H9 (cell line): ENCODE measurements around the gene IQCN. TPM values are rescaled to one million over a fixed set of nuclear protein-coding genes. Genes with fewer than 3 reads are reported as not detected.

Experiments
- DNase-seq: peaks from one replicate; pipeline ENCODE4 v3.0.0-alpha.2; 2017
- H2AFZ ChIP-seq: one replicate; pipeline ENCODE4 v1.6.1; 2013; ENCODE audit warnings: mild to moderate bottlenecking, low read length, control low read depth, moderate library complexity
- H2AK5ac ChIP-seq: 2 replicates; pipeline ENCODE4 v1.6.1; 2013; ENCODE audit warnings: low read length, control low read depth, mixed read lengths; ENCODE audit not compliant: insufficient read length
- H2BK120ac ChIP-seq: one replicate; pipeline ENCODE4 v1.6.1; 2013; ENCODE audit warnings: low read depth, mild to moderate bottlenecking, low read length, control low read depth, inconsistent platforms; ENCODE audit not compliant: poor library complexity, severe bottlenecking
- H2BK12ac ChIP-seq: 2 replicates; pipeline ENCODE4 v1.6.1; 2013; ENCODE audit warnings: low read length, control low read depth, mixed read lengths, low read depth; ENCODE audit not compliant: insufficient read length
- H2BK15ac ChIP-seq: 2 replicates; pipeline ENCODE4 v1.6.1; 2013; ENCODE audit warnings: low read depth, low read length, control low read depth
- H2BK20ac ChIP-seq: one replicate; pipeline ENCODE4 v1.6.1; 2013; ENCODE audit warnings: low read depth, mild to moderate bottlenecking, low read length, control low read depth, inconsistent platforms; ENCODE audit not compliant: poor library complexity, severe bottlenecking
- H2BK5ac ChIP-seq: 2 replicates; pipeline ENCODE4 v1.6.1; 2013; ENCODE audit warnings: low read length, control low read depth, mixed read lengths; ENCODE audit not compliant: insufficient read length
- H3K14ac ChIP-seq: 2 replicates; pipeline ENCODE4 v1.6.1; 2013; ENCODE audit warnings: low read length, control low read depth; ENCODE audit not compliant: insufficient read depth
- H3K18ac ChIP-seq: 2 replicates; pipeline ENCODE4 v1.6.1; 2013; ENCODE audit warnings: low read depth, mild to moderate bottlenecking, mixed read lengths, low read length, control low read depth; ENCODE audit not compliant: insufficient read length
- H3K23ac ChIP-seq: 2 replicates; pipeline ENCODE4 v1.6.1; 2013; ENCODE audit warnings: low read length, control low read depth, mixed read lengths, low read depth; ENCODE audit not compliant: insufficient read length
- H3K23me2 ChIP-seq: 2 replicates; pipeline ENCODE4 v1.6.1; 2013; ENCODE audit warnings: low read depth, mild to moderate bottlenecking, mixed read lengths, low read length, control low read depth; ENCODE audit not compliant: insufficient read length, poor library complexity, severe bottlenecking
- H3K27ac ChIP-seq: 2 replicates; pipeline ENCODE4 v1.5.1; 2013; ENCODE audit warnings: low read length, control low read depth, mixed read lengths, low read depth; ENCODE audit not compliant: insufficient read length
- H3K27me3 ChIP-seq: 2 replicates; pipeline ENCODE4 v1.6.1; 2013; ENCODE audit warnings: low read length, control low read depth, inconsistent platforms; ENCODE audit not compliant: insufficient read depth
- H3K4ac ChIP-seq: 2 replicates; pipeline ENCODE4 v1.6.1; 2013; ENCODE audit warnings: low read depth, mild to moderate bottlenecking, control low read depth, inconsistent platforms, low read length, moderate library complexity
- H3K4me1 ChIP-seq: 2 replicates; pipeline ENCODE4 v1.6.1; 2013; ENCODE audit warnings: low read length, control low read depth, inconsistent platforms; ENCODE audit not compliant: insufficient read depth
- H3K4me2 ChIP-seq: 2 replicates; pipeline ENCODE4 v1.6.1; 2013; ENCODE audit warnings: low read length, control low read depth, mixed read lengths; ENCODE audit not compliant: insufficient read length, insufficient read depth
- H3K56ac ChIP-seq: 2 replicates; pipeline ENCODE4 v1.6.1; 2013; ENCODE audit warnings: low read depth, mild to moderate bottlenecking, mixed read lengths, low read length, control low read depth; ENCODE audit not compliant: insufficient read length
- H3K79me1 ChIP-seq: 2 replicates; pipeline ENCODE4 v1.6.1; 2013; ENCODE audit warnings: low read depth, mild to moderate bottlenecking, moderate library complexity, low read length, control low read depth, inconsistent platforms; ENCODE audit not compliant: insufficient read depth, poor library complexity, severe bottlenecking
- H3K79me2 ChIP-seq: 2 replicates; pipeline ENCODE4 v1.6.1; 2013; ENCODE audit warnings: low read length, control low read depth, inconsistent platforms; ENCODE audit not compliant: insufficient read depth
- H3K9ac ChIP-seq: 2 replicates; pipeline ENCODE4 v1.6.1; 2013; ENCODE audit warnings: low read length, control low read depth, mixed read lengths; ENCODE audit not compliant: insufficient read length; ENCODE audit errors: extremely low read depth
- H3K9me3 ChIP-seq: one replicate; pipeline ENCODE4 v1.6.1; 2013; ENCODE audit warnings: low read depth, low read length, inconsistent platforms; ENCODE audit not compliant: control insufficient read depth
- H3T11ph ChIP-seq: one replicate; pipeline ENCODE4 v1.6.1; 2013; ENCODE audit warnings: mild to moderate bottlenecking, low read length, control low read depth, inconsistent platforms
- H4K20me1 ChIP-seq: one replicate; pipeline ENCODE4 v1.6.1; 2013; ENCODE audit not compliant: control insufficient read depth, insufficient read length, insufficient read depth
- H4K5ac ChIP-seq: 2 replicates; pipeline ENCODE4 v1.6.1; 2013; ENCODE audit warnings: low read depth, mild to moderate bottlenecking, mixed read lengths, low read length, control low read depth; ENCODE audit not compliant: insufficient read length
- H4K8ac ChIP-seq: replicated peaks from 2 replicates; pipeline ENCODE4 v1.6.1; 2013; ENCODE audit warnings: low read length, control low read depth, mixed read lengths, low read depth; ENCODE audit not compliant: insufficient read length
- H4K91ac ChIP-seq: 2 replicates; pipeline ENCODE4 v1.6.1; 2013; ENCODE audit warnings: low read depth, mild to moderate bottlenecking, moderate library complexity, mixed read lengths, low read length, control low read depth; ENCODE audit not compliant: insufficient read length
- H3K27ac Mint-ChIP-seq, 3 experiments: 2 replicates in 2 of 3; 3 replicates in 1 of 3; pipeline ENCODE4 v1.8.0; 2020 to 2021; ENCODE audit warnings: mixed read lengths in 3 of 3, mild to moderate bottlenecking in 1 of 3, moderate library complexity in 1 of 3
- H3K27me3 Mint-ChIP-seq: 2 replicates; pipeline ENCODE4 v1.8.0; 2021; ENCODE audit warnings: low read depth, mild to moderate bottlenecking, moderate library complexity, mixed read lengths
- H3K36me3 Mint-ChIP-seq, 3 experiments: 2 replicates in 2 of 3; 3 replicates in 1 of 3; pipeline ENCODE4 v1.8.0; 2020 to 2021; ENCODE audit warnings: low read depth in 3 of 3, mixed read lengths in 3 of 3; ENCODE audit not compliant: insufficient read depth in 1 of 3
- H3K4me1 Mint-ChIP-seq, 2 experiments: 2 replicates each; pipeline ENCODE4 v1.8.0; 2020; ENCODE audit warnings: mixed read lengths in 2 of 2
- H3K4me3 Mint-ChIP-seq, 2 experiments: 2 replicates in 1 of 2; 3 replicates in 1 of 2; pipeline ENCODE4 v1.8.0; 2020 to 2021; ENCODE audit warnings: mild to moderate bottlenecking in 2 of 2, mixed read lengths in 2 of 2, moderate library complexity in 1 of 2
- H3K9me3 Mint-ChIP-seq, 2 experiments: 2 replicates in 1 of 2; 3 replicates in 1 of 2; pipeline ENCODE4 v1.8.0; 2020; ENCODE audit warnings: mild to moderate bottlenecking in 2 of 2, mixed read lengths in 2 of 2, moderate library complexity in 1 of 2
- WGBS: extraction: QIAGEN DNeasy Blood & Tissue Kit; methylation state at CpG from one replicate; pipeline ENCODE4 v1.1.7; 2013; ENCODE audit warnings: missing lambda C conversion rate, low lambda C conversion rate, mixed read lengths; ENCODE audit not compliant: insufficient read length; ENCODE audit errors: extremely low coverage; 5-methylcytosine and 5-hydroxymethylcytosine counted together
- total RNA-seq: library from RNA; stranded (reverse); gene quantifications from 2 replicates; pipeline ENCODE4 v1.2.1, GENCODE V29; 2021
- TF ChIP-seq, protein P1 (sequence below): fragments of 200-600 bp; sonication (generic); conservative IDR thresholded peaks from 3 replicates; pipeline ENCODE4 v1.8.0; 2021; ENCODE audit warnings: antibody characterized with exemption, mild to moderate bottlenecking

The IQCN gene
- total RNA-seq, 1 experiment from 2014 or later = 0.39 TPM

DNA sequence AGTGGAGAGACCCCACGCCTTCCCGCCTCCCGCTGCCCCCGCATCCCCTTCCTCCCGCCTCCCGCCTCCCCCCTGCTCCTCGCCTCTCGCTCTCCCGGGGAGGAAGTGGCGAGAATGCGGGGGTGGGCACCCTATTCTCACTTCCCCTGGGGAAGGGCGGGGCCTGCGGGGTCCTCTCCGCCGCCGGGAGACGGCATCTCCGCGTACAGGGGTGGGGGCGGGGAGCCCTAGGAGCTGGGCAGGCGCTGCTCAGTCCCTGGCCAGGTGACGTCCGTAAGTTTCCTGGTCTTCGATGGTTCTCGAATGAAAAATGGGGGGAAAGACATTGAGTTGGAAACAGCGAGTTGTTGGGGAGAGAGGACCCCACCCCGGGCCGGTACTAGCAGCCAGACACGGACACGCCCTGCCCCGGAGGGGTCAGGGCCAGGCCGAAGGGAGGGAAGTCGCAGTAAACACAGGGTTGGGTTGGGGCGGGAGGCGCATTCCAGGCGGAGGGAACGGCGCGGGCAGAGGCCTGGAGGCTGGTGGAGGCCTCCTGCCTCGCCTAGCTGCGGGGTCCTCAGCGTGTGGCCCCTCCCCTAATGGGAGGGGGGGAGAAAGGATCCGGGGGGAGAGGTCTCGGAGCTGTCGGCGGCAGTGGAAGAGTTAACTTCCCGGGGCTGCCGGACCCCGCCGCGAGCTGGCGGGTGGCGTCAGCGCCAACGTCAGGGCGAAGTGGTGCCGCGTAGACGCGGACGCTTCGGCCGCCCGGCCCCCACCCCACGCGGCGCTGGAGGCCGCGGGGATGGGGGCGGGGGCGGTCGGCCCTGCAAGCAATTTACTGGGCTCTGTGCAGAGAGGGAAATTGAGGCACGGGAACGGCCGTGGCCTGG, 17.6 kb upstream of the IQCN start:
- peak overlapping the region; percentile 36 for H3K18ac ChIP-seq
- H4K91ac ChIP-seq = no peak overlapping the region
- no peak overlapping the region for H3K9ac ChIP-seq
- Mint-ChIP-seq H3K9me3 (no peaks in the 10 kb centered on the region; a peak in 2 of 5 replicates), H3K27me3 (peaks cover 5% of the 10 kb centered on the region), H3K27ac (peak overlapping the region; percentile 98 to 99 (median 99)), H3K4me1 (peaks cover 41 to 53% of the 10 kb centered on the region in 2 experiments), H3K4me3 (peak overlapping the region; percentile 81 to 90), H3K36me3 (no peaks in the 10 kb centered on the region; a peak in 2 of 7 replicates)
- no peak overlapping the region for H2BK15ac ChIP-seq
- H4K8ac ChIP-seq = no peak overlapping the region
- H3K23ac ChIP-seq = no peak overlapping the region
- no peaks in the 10 kb centered on the region; the same call in 1 of the 2 replicates for H3K79me2 ChIP-seq
- H2BK5ac ChIP-seq = peak overlapping the region; percentile 16
- no peak overlapping the region for H2BK120ac ChIP-seq
- WGBS = no CpG with 5 or more reads among the region's 75 CpGs
- TF ChIP-seq, protein P1, sequence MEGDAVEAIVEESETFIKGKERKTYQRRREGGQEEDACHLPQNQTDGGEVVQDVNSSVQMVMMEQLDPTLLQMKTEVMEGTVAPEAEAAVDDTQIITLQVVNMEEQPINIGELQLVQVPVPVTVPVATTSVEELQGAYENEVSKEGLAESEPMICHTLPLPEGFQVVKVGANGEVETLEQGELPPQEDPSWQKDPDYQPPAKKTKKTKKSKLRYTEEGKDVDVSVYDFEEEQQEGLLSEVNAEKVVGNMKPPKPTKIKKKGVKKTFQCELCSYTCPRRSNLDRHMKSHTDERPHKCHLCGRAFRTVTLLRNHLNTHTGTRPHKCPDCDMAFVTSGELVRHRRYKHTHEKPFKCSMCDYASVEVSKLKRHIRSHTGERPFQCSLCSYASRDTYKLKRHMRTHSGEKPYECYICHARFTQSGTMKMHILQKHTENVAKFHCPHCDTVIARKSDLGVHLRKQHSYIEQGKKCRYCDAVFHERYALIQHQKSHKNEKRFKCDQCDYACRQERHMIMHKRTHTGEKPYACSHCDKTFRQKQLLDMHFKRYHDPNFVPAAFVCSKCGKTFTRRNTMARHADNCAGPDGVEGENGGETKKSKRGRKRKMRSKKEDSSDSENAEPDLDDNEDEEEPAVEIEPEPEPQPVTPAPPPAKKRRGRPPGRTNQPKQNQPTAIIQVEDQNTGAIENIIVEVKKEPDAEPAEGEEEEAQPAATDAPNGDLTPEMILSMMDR = no peak
- no peak overlapping the region for H2AK5ac ChIP-seq
- H3K27ac ChIP-seq = peak overlapping the region; percentile 31
- H3K4me2 ChIP-seq = peak overlapping the region; percentile 76
- H3K9me3 ChIP-seq = no peaks in the 10 kb centered on the region
- no peaks in the 10 kb centered on the region for H4K20me1 ChIP-seq
- no peak overlapping the region for H2AFZ ChIP-seq
- no peak overlapping the region for H3K56ac ChIP-seq
- H3K79me1 ChIP-seq = no peaks in the 10 kb centered on the region
- H3K27me3 ChIP-seq = no peaks in the 10 kb centered on the region
- DNase-seq = peak; percentile 81
- no peak overlapping the region for H2BK20ac ChIP-seq
- no peak overlapping the region for H3K4ac ChIP-seq
- H3K23me2 ChIP-seq = peaks cover 18% of the 10 kb centered on the region
- H3K14ac ChIP-seq = peak overlapping the region; percentile 50; the same call in 1 of the 2 replicates
- no peak overlapping the region for H3T11ph ChIP-seq
- H3K4me1 ChIP-seq = peaks cover 2% of the 10 kb centered on the region; the same call in 1 of the 2 replicates
- no peak overlapping the region for H2BK12ac ChIP-seq
- H4K5ac ChIP-seq = no peak overlapping the region
